Measurements from ENCODE around the gene PSRC1.

GRCh38 chr1:109235137-109235536 is 47.8 kb downstream of the PSRC1 start:
- TF ChIP-seq POLR2AphosphoS5 (IDR thresholded peaks at IDR 0.05), result no peak
- no peak for TF ChIP-seq CTCF (IDR thresholded peaks at IDR 0.05)
- no peak for TF ChIP-seq POLR2A (IDR thresholded peaks at IDR 0.05)
